H9 (cell line): ENCODE data around the gene CBLIF. TPM values are rescaled to one million over a fixed set of nuclear protein-coding genes. Genes with fewer than 3 reads are reported as not detected.

Experiments
- DNase-seq: peaks from one replicate; pipeline ENCODE4 v3.0.0-alpha.2; 2017
- H2AFZ ChIP-seq: one replicate; pipeline ENCODE4 v1.6.1; 2013; ENCODE audit warnings: mild to moderate bottlenecking, low read length, control low read depth, moderate library complexity
- H2AK5ac ChIP-seq: 2 replicates; pipeline ENCODE4 v1.6.1; 2013; ENCODE audit warnings: low read length, control low read depth, mixed read lengths; ENCODE audit not compliant: insufficient read length
- H2BK120ac ChIP-seq: one replicate; pipeline ENCODE4 v1.6.1; 2013; ENCODE audit warnings: low read depth, mild to moderate bottlenecking, low read length, control low read depth, inconsistent platforms; ENCODE audit not compliant: poor library complexity, severe bottlenecking
- H2BK12ac ChIP-seq: 2 replicates; pipeline ENCODE4 v1.6.1; 2013; ENCODE audit warnings: low read length, control low read depth, mixed read lengths, low read depth; ENCODE audit not compliant: insufficient read length
- H2BK15ac ChIP-seq: 2 replicates; pipeline ENCODE4 v1.6.1; 2013; ENCODE audit warnings: low read depth, low read length, control low read depth
- H2BK20ac ChIP-seq: one replicate; pipeline ENCODE4 v1.6.1; 2013; ENCODE audit warnings: low read depth, mild to moderate bottlenecking, low read length, control low read depth, inconsistent platforms; ENCODE audit not compliant: poor library complexity, severe bottlenecking
- H2BK5ac ChIP-seq: 2 replicates; pipeline ENCODE4 v1.6.1; 2013; ENCODE audit warnings: low read length, control low read depth, mixed read lengths; ENCODE audit not compliant: insufficient read length
- H3K14ac ChIP-seq: 2 replicates; pipeline ENCODE4 v1.6.1; 2013; ENCODE audit warnings: low read length, control low read depth; ENCODE audit not compliant: insufficient read depth
- H3K18ac ChIP-seq: 2 replicates; pipeline ENCODE4 v1.6.1; 2013; ENCODE audit warnings: low read depth, mild to moderate bottlenecking, mixed read lengths, low read length, control low read depth; ENCODE audit not compliant: insufficient read length
- H3K23ac ChIP-seq: 2 replicates; pipeline ENCODE4 v1.6.1; 2013; ENCODE audit warnings: low read length, control low read depth, mixed read lengths, low read depth; ENCODE audit not compliant: insufficient read length
- H3K23me2 ChIP-seq: 2 replicates; pipeline ENCODE4 v1.6.1; 2013; ENCODE audit warnings: low read depth, mild to moderate bottlenecking, mixed read lengths, low read length, control low read depth; ENCODE audit not compliant: insufficient read length, poor library complexity, severe bottlenecking
- H3K27ac ChIP-seq: 2 replicates; pipeline ENCODE4 v1.5.1; 2013; ENCODE audit warnings: low read length, control low read depth, mixed read lengths, low read depth; ENCODE audit not compliant: insufficient read length
- H3K27me3 ChIP-seq: 2 replicates; pipeline ENCODE4 v1.6.1; 2013; ENCODE audit warnings: low read length, control low read depth, inconsistent platforms; ENCODE audit not compliant: insufficient read depth
- H3K4ac ChIP-seq: 2 replicates; pipeline ENCODE4 v1.6.1; 2013; ENCODE audit warnings: low read depth, mild to moderate bottlenecking, control low read depth, inconsistent platforms, low read length, moderate library complexity
- H3K4me1 ChIP-seq: 2 replicates; pipeline ENCODE4 v1.6.1; 2013; ENCODE audit warnings: low read length, control low read depth, inconsistent platforms; ENCODE audit not compliant: insufficient read depth
- H3K4me2 ChIP-seq: 2 replicates; pipeline ENCODE4 v1.6.1; 2013; ENCODE audit warnings: low read length, control low read depth, mixed read lengths; ENCODE audit not compliant: insufficient read length, insufficient read depth
- H3K56ac ChIP-seq: 2 replicates; pipeline ENCODE4 v1.6.1; 2013; ENCODE audit warnings: low read depth, mild to moderate bottlenecking, mixed read lengths, low read length, control low read depth; ENCODE audit not compliant: insufficient read length
- H3K79me1 ChIP-seq: 2 replicates; pipeline ENCODE4 v1.6.1; 2013; ENCODE audit warnings: low read depth, mild to moderate bottlenecking, moderate library complexity, low read length, control low read depth, inconsistent platforms; ENCODE audit not compliant: insufficient read depth, poor library complexity, severe bottlenecking
- H3K79me2 ChIP-seq: 2 replicates; pipeline ENCODE4 v1.6.1; 2013; ENCODE audit warnings: low read length, control low read depth, inconsistent platforms; ENCODE audit not compliant: insufficient read depth
- H3K9ac ChIP-seq: 2 replicates; pipeline ENCODE4 v1.6.1; 2013; ENCODE audit warnings: low read length, control low read depth, mixed read lengths; ENCODE audit not compliant: insufficient read length; ENCODE audit errors: extremely low read depth
- H3K9me3 ChIP-seq: one replicate; pipeline ENCODE4 v1.6.1; 2013; ENCODE audit warnings: low read depth, low read length, inconsistent platforms; ENCODE audit not compliant: control insufficient read depth
- H3T11ph ChIP-seq: one replicate; pipeline ENCODE4 v1.6.1; 2013; ENCODE audit warnings: mild to moderate bottlenecking, low read length, control low read depth, inconsistent platforms
- H4K20me1 ChIP-seq: one replicate; pipeline ENCODE4 v1.6.1; 2013; ENCODE audit not compliant: control insufficient read depth, insufficient read length, insufficient read depth
- H4K5ac ChIP-seq: 2 replicates; pipeline ENCODE4 v1.6.1; 2013; ENCODE audit warnings: low read depth, mild to moderate bottlenecking, mixed read lengths, low read length, control low read depth; ENCODE audit not compliant: insufficient read length
- H4K8ac ChIP-seq: replicated peaks from 2 replicates; pipeline ENCODE4 v1.6.1; 2013; ENCODE audit warnings: low read length, control low read depth, mixed read lengths, low read depth; ENCODE audit not compliant: insufficient read length
- H4K91ac ChIP-seq: 2 replicates; pipeline ENCODE4 v1.6.1; 2013; ENCODE audit warnings: low read depth, mild to moderate bottlenecking, moderate library complexity, mixed read lengths, low read length, control low read depth; ENCODE audit not compliant: insufficient read length
- H3K27ac Mint-ChIP-seq, 3 experiments: 2 replicates in 2 of 3; 3 replicates in 1 of 3; pipeline ENCODE4 v1.8.0; 2020 to 2021; ENCODE audit warnings: mixed read lengths in 3 of 3, mild to moderate bottlenecking in 1 of 3, moderate library complexity in 1 of 3
- H3K27me3 Mint-ChIP-seq: 2 replicates; pipeline ENCODE4 v1.8.0; 2021; ENCODE audit warnings: low read depth, mild to moderate bottlenecking, moderate library complexity, mixed read lengths
- H3K36me3 Mint-ChIP-seq, 3 experiments: 2 replicates in 2 of 3; 3 replicates in 1 of 3; pipeline ENCODE4 v1.8.0; 2020 to 2021; ENCODE audit warnings: low read depth in 3 of 3, mixed read lengths in 3 of 3; ENCODE audit not compliant: insufficient read depth in 1 of 3
- H3K4me1 Mint-ChIP-seq, 2 experiments: 2 replicates each; pipeline ENCODE4 v1.8.0; 2020; ENCODE audit warnings: mixed read lengths in 2 of 2
- H3K4me3 Mint-ChIP-seq, 2 experiments: 2 replicates in 1 of 2; 3 replicates in 1 of 2; pipeline ENCODE4 v1.8.0; 2020 to 2021; ENCODE audit warnings: mild to moderate bottlenecking in 2 of 2, mixed read lengths in 2 of 2, moderate library complexity in 1 of 2
- H3K9me3 Mint-ChIP-seq, 2 experiments: 2 replicates in 1 of 2; 3 replicates in 1 of 2; pipeline ENCODE4 v1.8.0; 2020; ENCODE audit warnings: mild to moderate bottlenecking in 2 of 2, mixed read lengths in 2 of 2, moderate library complexity in 1 of 2
- CTCF ChIP-seq: fragments of 200-600 bp; sonication (generic); conservative IDR thresholded peaks from 3 replicates; pipeline ENCODE4 v1.8.0; 2021; ENCODE audit warnings: antibody characterized with exemption, mild to moderate bottlenecking
- WGBS: extraction: QIAGEN DNeasy Blood & Tissue Kit; methylation state at CpG from one replicate; pipeline ENCODE4 v1.1.7; 2013; ENCODE audit warnings: missing lambda C conversion rate, low lambda C conversion rate, mixed read lengths; ENCODE audit not compliant: insufficient read length; ENCODE audit errors: extremely low coverage; 5-methylcytosine and 5-hydroxymethylcytosine counted together
- total RNA-seq: library from RNA; stranded (reverse); gene quantifications from 2 replicates; pipeline ENCODE4 v1.2.1, GENCODE V29; 2021

Gene CBLIF
- total RNA-seq, 1 experiment from 2014 or later = not detected

- no CpG with 5 or more reads among the region's 4 CpGs for WGBS
- no peak overlapping the region for H3K27ac Mint-ChIP-seq
- no peak overlapping the region for H3K4me3 Mint-ChIP-seq
- Histone ChIP-seq H3K18ac (no peak overlapping the region), H2AK5ac (no peak overlapping the region), H4K91ac (no peak overlapping the region), H4K5ac (no peak overlapping the region), H3K9me3 (no peaks in the 10 kb centered on the region), H3K4ac (no peak overlapping the region), H2BK120ac (no peak overlapping the region), H3K79me2 (no peaks in the 10 kb centered on the region), H3K4me2 (no peak overlapping the region), H3K4me1 (no peaks in the 10 kb centered on the region), H3K23ac (no peak overlapping the region), H3K27me3 (no peaks in the 10 kb centered on the region), H3K23me2 (no peaks in the 10 kb centered on the region), H3K14ac (no peak overlapping the region), H3K27ac (no peak overlapping the region), H2BK20ac (no peak overlapping the region), H3K79me1 (no peaks in the 10 kb centered on the region), H4K8ac (no peak overlapping the region), H3K56ac (no peak overlapping the region), H3T11ph (no peak overlapping the region), H2BK12ac (no peak overlapping the region), H4K20me1 (no peaks in the 10 kb centered on the region), H3K9ac (no peak overlapping the region), H2AFZ (no peak overlapping the region), H2BK5ac (no peak overlapping the region), H2BK15ac (no peak overlapping the region)
- DNase-seq = no peak
- TF ChIP-seq CTCF = peak; percentile 71
- no peaks in the 10 kb centered on the region; the same call in 1 of the 2 replicates for H3K27me3 Mint-ChIP-seq
- H3K36me3 Mint-ChIP-seq = peaks cover 13 to 44% (median 36%) of the 10 kb centered on the region in 3 experiments; a peak in 6 of 7 replicates
- peaks cover 4 to 9% of the 10 kb centered on the region in 2 experiments; a peak in 3 of 4 replicates for H3K4me1 Mint-ChIP-seq
- H3K9me3 Mint-ChIP-seq = no peaks in the 10 kb centered on the region
Measured at GRCh38 chr11:59802639-59803176, 42.6 kb downstream of the CBLIF start.
